ENCODE data around the gene GALNTL6. TPM values are rescaled to one million over a fixed set of nuclear protein-coding genes. Genes with fewer than 3 reads are reported as not detected.

The GALNTL6 gene
- total RNA-seq, 4 donors from 2014 or later: 0.67 to 0.70 TPM; not detected in 2

DNA sequence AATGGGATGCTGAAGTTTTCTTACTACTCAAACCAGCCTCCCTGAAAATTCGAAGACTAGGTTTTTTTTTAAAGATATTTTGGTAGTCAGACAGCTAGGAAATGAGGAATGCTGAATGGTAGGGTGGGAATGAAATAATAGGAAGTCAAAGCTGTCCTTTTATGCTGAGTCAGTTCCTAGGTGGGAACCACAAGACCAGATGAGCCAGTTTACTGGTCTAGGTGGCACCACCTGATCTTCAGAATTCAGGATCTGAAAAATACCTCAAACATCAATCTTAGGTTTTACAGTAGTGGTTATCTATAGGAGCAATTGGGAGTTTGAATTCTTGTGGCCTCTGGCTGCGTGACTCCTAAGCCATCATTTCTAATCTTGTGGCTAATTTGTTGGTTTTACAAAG, 1172.3 kb downstream of the GALNTL6 start:
- TF ChIP-seq, protein P1, sequence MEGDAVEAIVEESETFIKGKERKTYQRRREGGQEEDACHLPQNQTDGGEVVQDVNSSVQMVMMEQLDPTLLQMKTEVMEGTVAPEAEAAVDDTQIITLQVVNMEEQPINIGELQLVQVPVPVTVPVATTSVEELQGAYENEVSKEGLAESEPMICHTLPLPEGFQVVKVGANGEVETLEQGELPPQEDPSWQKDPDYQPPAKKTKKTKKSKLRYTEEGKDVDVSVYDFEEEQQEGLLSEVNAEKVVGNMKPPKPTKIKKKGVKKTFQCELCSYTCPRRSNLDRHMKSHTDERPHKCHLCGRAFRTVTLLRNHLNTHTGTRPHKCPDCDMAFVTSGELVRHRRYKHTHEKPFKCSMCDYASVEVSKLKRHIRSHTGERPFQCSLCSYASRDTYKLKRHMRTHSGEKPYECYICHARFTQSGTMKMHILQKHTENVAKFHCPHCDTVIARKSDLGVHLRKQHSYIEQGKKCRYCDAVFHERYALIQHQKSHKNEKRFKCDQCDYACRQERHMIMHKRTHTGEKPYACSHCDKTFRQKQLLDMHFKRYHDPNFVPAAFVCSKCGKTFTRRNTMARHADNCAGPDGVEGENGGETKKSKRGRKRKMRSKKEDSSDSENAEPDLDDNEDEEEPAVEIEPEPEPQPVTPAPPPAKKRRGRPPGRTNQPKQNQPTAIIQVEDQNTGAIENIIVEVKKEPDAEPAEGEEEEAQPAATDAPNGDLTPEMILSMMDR (IDR thresholded peaks at IDR 0.05): no peak
- no peak for TF ChIP-seq POLR2A (IDR thresholded peaks at IDR 0.05)
- Histone ChIP-seq H3K36me3 (no peaks in the 10 kb centered on the region), H3K27ac (no peak overlapping the region), H3K4me1 (peaks cover 0 to 5% (median 0%) of the 10 kb centered on the region in 4 donors), H3K9me3 (peaks cover 0 to 6% (median 0%) of the 10 kb centered on the region in 4 donors), H3K4me3 (no peak overlapping the region), H3K27me3 (no peaks in the 10 kb centered on the region)
- DNase-seq: no peak

DNA sequence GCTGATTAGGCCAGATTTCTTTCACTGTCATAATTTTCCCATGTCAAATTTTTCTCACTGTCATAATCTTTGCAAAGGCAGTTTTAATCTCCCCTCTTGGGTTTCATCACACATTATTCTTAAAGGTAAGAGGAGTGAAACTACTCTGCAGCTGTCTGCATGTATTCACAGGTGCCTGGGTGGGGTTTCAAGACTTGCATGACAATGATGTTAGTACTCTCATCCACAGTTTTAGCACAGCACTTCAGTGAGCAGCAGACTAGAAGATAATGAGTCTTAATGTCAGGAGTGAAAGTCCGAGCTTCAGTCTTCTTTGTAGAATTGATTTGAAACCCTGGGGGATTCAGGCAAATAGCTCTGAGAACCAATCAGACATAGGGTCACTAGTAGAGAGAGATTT, 1172.9 kb downstream of the GALNTL6 start:
- no peaks in the 10 kb centered on the region for H3K27me3 ChIP-seq
- DNase-seq: no peak
- H3K36me3 ChIP-seq: no peaks in the 10 kb centered on the region
- TF ChIP-seq, protein P1 (IDR thresholded peaks at IDR 0.05): no peak
- TF ChIP-seq POLR2A (IDR thresholded peaks at IDR 0.05): no peak
- H3K4me3 ChIP-seq: no peak overlapping the region
- H3K4me1 ChIP-seq: peaks cover 0 to 5% (median 0%) of the 10 kb centered on the region in 4 donors
- H3K9me3 ChIP-seq: peaks cover 0 to 6% (median 0%) of the 10 kb centered on the region in 4 donors
- no peak overlapping the region for H3K27ac ChIP-seq

DNA sequence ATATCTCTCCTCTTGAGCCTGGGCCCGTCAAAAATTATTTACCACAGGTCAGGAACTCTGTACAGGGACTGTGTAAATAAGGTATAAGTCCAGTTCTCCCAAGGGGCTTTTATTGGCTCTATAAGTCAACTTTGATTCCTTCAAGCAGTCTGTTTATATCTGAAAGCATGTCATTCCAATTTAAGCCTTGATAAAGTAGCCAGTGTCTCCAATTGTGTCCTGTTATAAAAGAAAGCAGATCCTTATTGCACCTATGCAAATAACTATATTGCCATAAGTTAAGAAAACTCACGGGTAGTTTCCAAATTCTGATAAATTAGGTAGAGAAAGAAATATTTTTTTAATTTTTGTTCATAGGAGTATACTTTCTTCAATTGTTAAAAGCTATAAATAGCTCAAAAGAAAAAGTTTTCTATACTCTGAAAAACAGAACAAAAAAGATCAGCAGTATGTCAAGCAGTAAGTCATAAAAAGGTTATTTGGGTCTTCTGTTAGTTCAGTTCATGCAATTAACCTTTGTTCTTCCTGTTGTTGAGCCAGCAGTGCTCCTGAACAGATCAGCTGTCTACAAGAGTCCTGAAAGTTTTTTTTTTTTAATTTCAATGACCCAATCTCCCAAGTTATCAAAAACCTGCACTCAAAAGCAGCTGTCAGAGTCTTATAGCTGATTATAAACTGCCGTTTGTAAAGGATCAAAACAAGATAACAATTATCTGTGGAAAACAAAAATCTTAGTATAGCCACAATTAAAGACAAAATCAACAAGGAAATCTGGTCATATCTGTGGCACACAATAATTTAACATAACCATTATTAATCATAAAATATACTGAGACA, 1177.0 kb downstream of the GALNTL6 start:
- peak in 1 of 3 donors; percentile 50 for DNase-seq
- peak overlapping the region in 3 of 4 donors; percentile 5 to 63 (median 59) for H3K27ac ChIP-seq
- no peak overlapping the region for H3K4me3 ChIP-seq

DNA sequence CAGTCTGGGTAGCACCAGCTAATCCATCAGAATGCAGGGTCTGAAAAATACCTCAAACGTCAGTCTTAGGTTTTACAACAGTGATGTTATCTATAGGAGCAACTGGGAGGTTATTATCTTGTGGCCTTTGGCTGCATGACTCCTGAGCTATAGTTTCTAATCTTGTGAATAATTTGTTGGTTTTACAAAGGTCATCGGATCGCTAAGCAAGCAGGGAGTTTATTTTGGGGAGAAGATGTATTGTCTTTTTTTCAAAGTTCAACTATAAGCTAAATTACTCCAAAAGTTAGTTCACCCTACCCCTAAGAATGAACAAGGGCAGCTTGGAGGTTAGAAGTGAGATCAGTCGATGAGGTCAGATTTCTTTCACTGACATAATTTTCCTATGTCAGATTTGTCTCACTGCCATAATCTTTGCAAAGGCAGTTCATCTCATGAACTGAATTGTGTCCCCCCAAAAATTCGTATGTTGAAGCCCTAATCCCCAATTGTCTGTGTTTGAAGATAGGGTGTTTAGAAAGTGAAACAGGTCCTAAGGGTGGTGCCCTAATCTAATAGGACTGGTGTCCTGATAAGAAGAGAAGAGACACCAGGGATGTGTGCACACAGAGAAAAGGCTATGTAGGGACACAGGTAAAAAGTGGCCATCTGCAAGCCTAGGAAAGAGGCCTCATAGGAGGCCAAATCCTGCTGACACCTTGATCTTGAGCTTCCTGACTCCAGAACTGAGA, 1179.6 kb downstream of the GALNTL6 start:
- H3K4me3 ChIP-seq: no peak overlapping the region
- H3K4me1 ChIP-seq: peaks cover 0 to 18% (median 2%) of the 10 kb centered on the region in 4 donors
- H3K9me3 ChIP-seq: peaks cover 0 to 6% (median 0%) of the 10 kb centered on the region in 4 donors
- H3K36me3 ChIP-seq: no peaks in the 10 kb centered on the region
- TF ChIP-seq, protein P1 (IDR thresholded peaks at IDR 0.05): no peak
- no peak for TF ChIP-seq POLR2A (IDR thresholded peaks at IDR 0.05)
- peak overlapping the region in 2 of 4 donors; percentile 11 to 56 for H3K27ac ChIP-seq
- H3K27me3 ChIP-seq: no peaks in the 10 kb centered on the region
- DNase-seq: no peak

More for the DNA sequence above, 1177.0 kb downstream of the GALNTL6 start:
- no peak for TF ChIP-seq POLR2A (IDR thresholded peaks at IDR 0.05)
- TF ChIP-seq, protein P1 (IDR thresholded peaks at IDR 0.05): no peak
- H3K36me3 ChIP-seq: no peaks in the 10 kb centered on the region
- no peaks in the 10 kb centered on the region for H3K27me3 ChIP-seq
- H3K4me1 ChIP-seq: peaks cover 0 to 18% (median 2%) of the 10 kb centered on the region in 4 donors
- H3K9me3 ChIP-seq: peaks cover 0 to 6% (median 0%) of the 10 kb centered on the region in 4 donors

DNA sequence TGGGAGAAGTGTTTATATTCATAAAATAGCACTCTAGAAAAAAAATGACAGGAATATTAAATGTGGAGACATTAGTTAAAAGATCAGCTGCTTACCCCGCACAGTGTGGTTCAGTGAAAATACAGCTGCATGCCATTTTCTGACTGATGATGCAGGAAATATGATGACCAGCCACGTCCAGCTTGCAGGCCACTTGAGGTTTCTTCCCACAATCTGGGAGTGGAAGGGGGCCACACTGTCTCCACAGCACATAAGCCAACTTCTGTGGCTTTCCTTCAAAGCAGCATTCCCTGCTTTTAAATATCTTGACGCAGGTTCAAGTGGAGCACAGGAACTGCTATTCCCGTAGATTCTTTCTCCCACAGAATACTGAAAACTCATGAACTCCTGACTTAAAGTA, 1182.0 kb downstream of the GALNTL6 start:
- Histone ChIP-seq H3K4me1 (peaks cover 0 to 13% (median 2%) of the 10 kb centered on the region in 4 donors), H3K36me3 (no peaks in the 10 kb centered on the region), H3K4me3 (no peak overlapping the region), H3K27ac (no peak overlapping the region), H3K27me3 (no peaks in the 10 kb centered on the region), H3K9me3 (no peaks in the 10 kb centered on the region)
- no peak for DNase-seq
- no peak for TF ChIP-seq POLR2A (IDR thresholded peaks at IDR 0.05)

DNA sequence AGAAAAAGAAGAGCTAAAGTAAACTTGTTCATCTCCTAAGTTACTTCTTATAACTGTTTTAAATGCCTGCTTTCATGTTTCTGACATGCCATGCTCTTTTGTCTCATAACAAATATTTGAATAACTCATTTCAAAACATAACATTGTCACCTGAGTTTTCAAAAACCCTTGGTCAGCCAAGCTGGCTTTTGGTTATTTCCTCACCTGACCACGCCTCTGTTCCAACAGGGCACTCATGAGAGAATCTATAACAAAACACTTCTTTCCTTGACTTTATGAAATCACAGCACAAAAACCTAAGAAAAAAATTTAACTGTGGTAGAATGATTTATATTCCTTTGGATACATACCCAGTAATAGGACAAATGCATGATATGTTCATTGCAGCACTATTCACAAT, 1182.5 kb downstream of the GALNTL6 start:
- H3K4me1 ChIP-seq: peaks cover 0 to 13% (median 2%) of the 10 kb centered on the region in 4 donors
- no peak for DNase-seq
- H3K27ac ChIP-seq: no peak overlapping the region
- TF ChIP-seq, protein P1 (IDR thresholded peaks at IDR 0.05): no peak
- TF ChIP-seq POLR2A (IDR thresholded peaks at IDR 0.05): no peak
- no peaks in the 10 kb centered on the region for H3K27me3 ChIP-seq
- H3K4me3 ChIP-seq: no peak overlapping the region
- H3K9me3 ChIP-seq: no peaks in the 10 kb centered on the region
- no peaks in the 10 kb centered on the region for H3K36me3 ChIP-seq

Measured in Peyer's patch (tissue), 4 donors.